Skeletal muscle cell (primary cell): ENCODE measurements around the gene PTPRS.
"Not testable (repeated sequence)": the region's sequence is repeated elsewhere in the genome, so short reads cannot be mapped to it uniquely, and the experiment has no call there.

Experiments
- DNase-seq: peaks from one replicate; pipeline ENCODE4 v3.0.0-alpha.2; 2010; ENCODE audit warnings: low read depth
- H3K4me3 ChIP-seq: 2 replicates; pipeline ENCODE4 v1.5.1; 2011; ENCODE audit warnings: low read depth, mild to moderate bottlenecking, control low read depth, low read length, moderate library complexity

Gene PTPRS

DNA sequence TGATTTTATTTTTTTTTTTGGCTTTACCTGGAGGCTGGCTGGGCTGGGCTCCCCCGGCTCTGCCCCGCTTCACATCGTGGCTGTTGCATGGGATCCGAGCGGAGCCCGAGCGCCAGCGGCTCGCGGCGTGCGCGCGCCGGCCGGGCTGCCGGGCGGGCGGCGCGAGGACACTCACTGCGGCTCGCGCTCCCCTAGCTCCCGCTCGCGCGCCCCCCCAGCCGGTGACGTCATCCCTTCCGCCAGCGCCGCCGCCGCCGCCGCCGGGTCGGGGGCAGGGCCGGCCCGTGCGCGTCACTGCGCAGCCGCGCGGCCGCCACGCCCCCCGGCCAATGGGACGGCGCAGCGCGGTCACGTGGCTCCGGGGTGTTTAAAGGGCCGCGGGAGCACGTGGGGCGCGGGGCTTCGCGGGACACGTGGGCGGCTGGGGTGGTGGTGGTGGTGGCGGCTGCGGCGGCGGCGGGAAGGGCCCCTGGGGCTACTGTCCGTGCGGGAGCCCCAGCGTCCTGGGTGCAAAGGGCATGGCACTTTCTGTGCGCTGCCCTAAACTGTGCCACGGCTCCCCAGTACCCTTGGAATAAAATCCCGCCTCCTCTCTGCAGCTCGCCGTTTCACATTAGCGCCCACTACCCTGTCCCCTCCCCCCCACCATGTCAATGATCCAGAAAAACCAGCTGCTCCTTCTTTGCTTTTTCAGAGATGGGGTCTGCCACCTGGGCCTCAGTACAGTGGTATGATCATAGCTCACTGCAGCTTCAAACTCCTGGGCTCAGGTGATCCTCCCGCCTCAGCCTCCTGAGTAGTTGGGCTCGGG, at the start of gene PTPRS:
Gene PTPRS (minus strand): TSS at position 176 of the 811 bp plus-strand sequence. CDS start 54,672 bp downstream, outside the sequence.
- peak; percentile 32 for DNase-seq
- peak within 1 kb of the TSS; percentile 70 for H3K4me3 ChIP-seq

DNA sequence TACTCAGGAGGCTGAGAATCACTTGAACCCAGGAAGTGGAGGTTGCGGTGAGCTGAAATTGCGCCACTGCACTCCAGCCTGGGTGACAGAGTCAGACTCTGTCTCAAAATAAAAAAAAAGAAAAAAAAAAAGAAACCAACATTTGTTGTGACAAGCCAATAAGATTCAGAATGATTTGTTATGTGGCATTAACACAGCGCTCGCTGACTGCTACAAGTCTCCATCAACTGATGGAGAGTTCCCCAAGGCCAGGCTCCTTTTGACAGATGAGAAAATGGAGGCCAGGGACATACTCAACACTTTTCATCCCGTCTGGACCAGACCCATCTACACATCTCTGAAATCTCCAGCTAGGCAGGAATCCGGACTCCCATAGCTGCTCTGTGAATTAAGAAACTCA, 48.7 kb upstream of the PTPRS start:
- H3K4me3 ChIP-seq: no peak overlapping the region
- DNase-seq: no peak

DNA sequence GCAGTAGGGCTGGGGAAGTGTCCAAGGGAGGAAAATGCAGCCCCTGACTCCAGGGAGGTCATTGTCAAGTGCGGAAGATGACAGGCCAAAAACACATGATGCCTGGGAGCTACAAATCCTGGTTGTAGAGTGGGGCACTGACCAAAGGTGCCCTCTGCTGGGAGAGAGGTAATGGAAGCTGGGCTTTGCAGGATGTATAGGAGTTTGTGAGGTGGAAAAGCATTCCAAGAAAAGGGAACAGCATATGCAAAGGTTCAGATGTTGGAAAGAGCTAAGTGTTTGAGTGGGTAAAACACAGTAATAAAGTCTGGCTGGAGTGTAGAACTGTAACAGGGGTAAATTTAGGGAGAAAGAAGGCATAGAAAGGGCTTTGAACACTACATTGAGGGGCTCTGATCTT, 46.9 kb upstream of the PTPRS start:
- no peak for DNase-seq
- H3K4me3 ChIP-seq: no peak overlapping the region

DNA sequence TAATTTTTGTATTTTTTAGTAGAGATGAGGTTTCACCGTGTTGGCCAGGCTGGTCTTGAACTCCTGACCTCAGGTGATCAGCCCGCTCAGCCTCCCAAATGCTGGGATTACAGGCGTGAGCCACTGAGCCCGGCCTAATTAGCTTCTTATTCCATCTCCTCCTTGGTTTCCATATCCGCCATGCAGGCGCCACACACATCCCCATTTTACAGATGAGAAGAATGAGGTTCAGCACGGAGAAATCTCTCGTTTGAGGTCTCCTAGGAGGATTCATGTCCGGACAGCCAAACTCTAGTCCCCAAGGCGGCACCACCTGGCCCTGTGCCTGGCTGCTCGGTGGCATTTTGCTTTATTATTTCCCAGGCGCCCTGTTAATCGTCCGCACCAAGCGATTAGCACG, 46.2 kb upstream of the PTPRS start:
- no peak for DNase-seq
- no peak overlapping the region for H3K4me3 ChIP-seq

DNA sequence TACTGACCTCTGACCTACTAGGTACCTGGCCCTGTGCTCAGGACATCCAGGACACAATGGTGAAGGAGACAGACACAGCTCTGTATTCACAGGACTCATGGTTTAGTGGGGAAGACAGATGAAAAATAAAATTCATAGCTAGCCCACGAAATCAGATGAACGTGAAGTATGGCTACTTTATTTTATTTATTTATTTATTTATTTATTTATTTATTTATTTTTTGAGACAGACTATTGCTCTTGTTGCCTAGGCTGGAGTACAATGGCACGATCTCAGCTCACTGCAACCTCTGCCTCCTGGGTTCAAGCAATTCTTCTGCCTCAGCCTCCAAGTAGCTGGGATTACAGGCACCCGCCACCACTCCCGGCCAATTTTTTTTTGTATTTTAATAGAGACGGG, 40.6 kb upstream of the PTPRS start:
- DNase-seq, H3K4me3 ChIP-seq: not testable (repeated sequence)

DNA sequence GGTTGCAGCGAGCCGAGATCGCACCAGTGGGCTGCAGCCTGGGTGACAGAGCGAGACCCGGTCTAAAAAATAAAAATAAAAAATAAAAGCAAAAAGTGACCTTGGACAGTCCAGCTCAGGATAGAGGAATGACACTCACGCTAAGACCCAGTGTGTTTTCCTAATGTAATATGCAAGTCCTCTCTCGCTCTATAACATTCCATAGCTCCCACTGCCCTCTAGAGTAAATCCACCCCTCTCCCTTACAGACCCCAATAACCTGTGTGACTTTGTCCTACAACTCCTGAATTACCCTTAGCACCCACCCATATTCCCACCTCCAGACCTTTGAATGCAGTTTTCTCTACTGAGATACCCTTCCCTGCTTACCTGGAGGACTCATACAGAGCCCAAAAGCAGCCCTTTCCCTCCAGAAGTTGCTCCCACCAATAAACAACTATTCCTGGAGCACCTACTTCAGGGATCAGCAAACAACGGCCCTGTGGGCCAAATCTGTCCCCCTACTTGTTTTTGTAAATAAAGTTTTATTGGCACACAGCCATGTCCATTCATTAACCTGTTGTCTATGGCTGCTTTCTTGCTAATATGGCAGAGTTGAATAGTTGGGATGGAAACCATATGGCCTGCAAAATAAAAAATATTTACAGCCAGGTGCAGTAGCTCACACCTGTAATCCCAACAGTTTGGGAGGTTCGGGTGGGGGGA, 39.8 kb upstream of the PTPRS start:
- H3K4me3 ChIP-seq: no peak overlapping the region
- no peak for DNase-seq

DNA sequence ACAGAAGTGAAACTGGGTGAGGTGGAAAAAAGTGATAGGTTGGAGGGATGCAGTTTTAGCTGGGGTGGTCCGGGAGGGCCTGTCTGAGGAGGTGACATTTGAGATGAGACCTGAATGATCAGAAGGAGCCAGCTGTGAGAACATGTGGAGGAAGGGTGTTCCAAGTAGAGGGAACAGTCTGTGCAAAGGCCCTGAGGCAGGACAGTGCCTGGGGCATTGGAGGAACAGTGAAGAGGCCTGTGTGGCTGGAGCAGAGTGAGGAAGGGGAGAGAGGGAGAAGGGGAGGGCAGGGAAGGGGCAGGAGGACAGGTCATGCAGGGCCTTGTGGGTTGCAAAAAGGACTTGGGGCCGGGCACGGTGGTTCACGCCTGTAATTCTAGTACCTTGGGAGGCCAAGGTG, 36.3 kb upstream of the PTPRS start:
- H3K4me3 ChIP-seq: no peak overlapping the region
- DNase-seq: no peak

DNA sequence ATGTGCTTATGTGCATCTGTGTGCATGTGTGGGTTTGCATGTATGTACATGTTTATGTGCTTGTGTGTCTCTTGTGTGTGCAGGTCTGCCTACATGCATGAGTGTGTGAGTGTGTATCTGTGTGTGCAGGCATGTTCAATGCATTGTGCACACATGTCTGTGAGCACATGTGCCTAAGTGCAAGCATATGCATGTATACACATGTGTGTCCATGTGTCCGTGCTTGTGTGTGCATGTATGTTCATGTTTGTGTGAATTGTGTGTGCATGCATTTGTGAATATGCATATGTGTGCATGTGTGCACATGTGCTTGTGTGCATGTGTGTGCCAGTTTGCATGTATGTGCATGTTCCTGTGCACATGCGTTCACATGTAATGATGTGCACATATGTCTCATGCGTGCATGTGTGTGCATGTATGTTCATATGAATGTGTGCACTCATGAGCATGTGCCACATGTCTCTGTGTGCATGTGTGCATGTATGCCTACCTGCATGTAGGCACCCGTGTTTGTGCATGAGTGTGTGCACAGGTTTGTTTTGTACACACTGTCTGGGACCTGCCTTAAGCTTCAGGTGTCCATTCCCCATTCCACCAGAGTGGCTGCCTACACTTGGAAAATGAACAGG, 32.1 kb upstream of the PTPRS start:
- no peak overlapping the region for H3K4me3 ChIP-seq
- DNase-seq: no peak

DNA sequence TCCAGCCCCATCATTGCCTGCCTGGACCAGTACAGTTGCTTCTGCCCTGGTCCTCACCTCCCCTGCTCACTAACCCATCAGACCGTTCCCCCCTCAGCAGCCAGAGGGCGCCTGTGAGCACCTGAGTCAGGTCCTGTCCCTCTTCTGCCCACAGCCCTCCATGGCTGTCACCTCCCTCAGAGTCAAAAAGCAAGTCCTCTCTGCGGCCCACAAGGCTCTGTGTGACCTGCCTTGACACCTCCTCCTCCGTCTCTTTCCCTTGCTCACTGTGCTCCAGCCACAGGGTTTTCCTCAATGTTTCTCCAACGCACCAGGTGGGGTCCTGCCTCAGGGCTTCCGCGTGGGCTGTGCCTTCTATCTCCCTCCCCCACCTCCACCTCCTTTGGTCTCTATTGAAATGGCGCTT, 29.4 kb upstream of the PTPRS start:
- no peak for DNase-seq
- no peak overlapping the region for H3K4me3 ChIP-seq

DNA sequence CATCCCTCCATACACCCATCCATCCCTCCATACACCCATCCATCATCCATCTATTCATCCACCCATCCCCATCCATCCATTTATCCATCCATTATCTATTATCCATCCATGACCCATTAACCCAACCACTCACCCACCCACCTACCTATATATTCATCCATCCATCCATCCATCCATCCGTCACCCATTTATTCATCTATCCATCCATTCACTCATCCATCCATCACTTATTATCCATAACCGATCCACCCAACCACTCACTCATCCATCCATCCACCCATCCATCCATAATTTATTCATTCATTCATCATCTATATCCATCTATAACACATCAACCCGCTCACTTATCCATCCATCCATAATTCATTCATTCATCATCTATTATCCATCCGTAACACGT, 28.7 kb upstream of the PTPRS start:
- DNase-seq: no peak

DNA sequence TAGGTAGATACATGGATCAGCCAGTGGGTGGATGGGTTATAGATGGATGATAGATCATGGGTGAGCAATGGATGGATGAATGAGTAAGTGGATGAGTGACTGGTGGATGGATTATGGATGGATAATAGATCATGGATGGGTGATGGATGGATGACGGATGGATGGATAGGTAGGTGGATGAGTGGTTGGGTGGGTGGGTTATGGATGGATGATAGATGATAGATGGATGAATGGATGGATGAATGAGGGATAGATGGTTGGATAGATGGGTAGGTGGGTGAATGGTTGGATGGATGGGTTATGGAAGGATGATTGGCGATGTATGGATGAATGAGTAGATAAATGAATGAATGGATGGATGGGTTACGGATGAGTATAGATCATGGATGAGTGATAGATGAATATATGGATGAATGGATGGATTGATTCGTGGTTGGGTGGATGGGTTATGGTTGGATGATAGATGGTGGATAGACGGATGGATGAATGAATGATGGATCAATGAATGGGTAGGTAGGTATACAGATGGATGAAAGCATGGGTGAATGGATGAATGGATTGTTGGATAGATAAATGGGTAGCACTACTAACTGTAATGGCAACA, 27.0 kb upstream of the PTPRS start:
- H3K4me3 ChIP-seq: no peak overlapping the region
- no peak for DNase-seq

More for the DNA sequence above, 28.7 kb upstream of the PTPRS start:
- H3K4me3 ChIP-seq: no peak overlapping the region

DNA sequence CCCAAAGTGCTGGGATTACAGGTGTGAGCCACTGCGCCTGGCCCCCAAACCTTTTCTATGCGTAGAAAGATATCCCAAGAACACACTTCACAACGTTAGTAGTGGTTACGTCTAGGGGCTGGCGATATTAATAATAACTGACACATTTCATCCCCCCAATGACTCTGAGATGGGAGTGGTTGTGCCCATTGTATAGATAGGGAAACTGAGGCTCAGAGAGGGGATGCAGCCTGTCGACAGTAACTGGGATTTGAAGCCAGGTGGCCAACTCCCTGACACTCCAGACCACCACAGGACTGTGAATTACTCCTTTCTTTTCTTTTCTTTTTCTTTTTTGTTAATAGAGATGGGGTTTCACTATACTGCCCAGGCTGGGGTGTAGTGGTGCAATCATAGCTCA, 25.3 kb upstream of the PTPRS start:
- DNase-seq: no peak
- no peak overlapping the region for H3K4me3 ChIP-seq

DNA sequence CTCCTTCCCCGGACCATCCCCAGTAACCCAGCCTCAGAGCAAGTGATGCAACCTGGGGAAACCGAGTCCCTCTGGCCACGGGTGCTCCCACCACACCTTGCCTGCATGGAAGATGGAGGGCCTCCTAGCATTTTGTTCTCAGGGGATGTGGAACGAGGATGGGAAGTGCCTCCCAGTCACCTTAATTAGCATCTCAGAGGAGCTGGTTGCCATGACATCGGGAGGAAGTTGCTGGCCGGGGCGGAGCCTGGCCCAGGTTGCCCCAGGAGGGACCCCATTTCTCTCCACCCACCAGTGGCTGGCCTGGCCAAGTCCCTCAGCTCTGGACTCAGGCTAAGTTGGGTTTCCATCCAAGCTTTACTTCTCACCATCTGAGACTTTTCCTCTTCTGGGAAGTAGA, 24.1 kb upstream of the PTPRS start:
- no peak overlapping the region for H3K4me3 ChIP-seq
- no peak for DNase-seq

DNA sequence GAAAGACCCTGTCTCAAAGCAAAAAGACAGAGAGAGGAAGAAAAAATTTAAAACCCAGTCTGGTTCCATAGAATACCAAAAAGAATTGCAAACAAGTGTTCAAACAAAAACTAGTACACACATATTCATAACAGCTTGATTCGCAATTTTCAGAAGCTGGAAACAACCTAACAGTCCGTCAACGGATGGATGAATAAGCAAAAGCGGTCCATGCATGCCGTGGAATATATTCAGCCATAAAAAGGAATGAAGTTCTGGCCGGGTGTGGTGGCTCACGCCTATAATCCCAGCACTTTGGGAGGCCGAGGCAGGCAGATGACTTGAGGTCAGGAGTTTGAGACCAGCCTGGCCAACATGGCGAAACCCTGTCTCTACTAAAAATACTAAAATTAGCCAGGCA, 21.2 kb upstream of the PTPRS start:
- DNase-seq: not testable (repeated sequence)

DNA sequence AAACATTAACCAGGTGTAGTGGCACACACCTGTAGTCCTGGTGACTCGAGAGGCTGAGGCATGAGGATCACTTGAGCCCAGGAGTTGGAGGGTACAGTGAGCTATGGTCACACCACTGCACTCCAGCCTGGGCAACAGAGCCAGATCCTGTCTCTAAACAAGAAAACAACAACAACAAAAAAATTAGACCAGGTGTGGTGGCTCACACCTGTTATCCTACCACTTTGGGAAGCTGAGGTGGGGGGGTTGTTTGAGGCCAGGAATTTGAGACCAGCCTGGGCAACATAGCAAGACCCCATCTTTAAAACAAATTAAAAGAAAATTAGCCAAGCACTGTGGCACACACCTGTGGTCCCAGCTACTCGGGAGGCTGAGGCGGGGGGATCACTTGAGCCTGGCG, 20.8 kb upstream of the PTPRS start:
- DNase-seq: no peak
- H3K4me3 ChIP-seq: no peak overlapping the region

More for the DNA sequence above, 21.2 kb upstream of the PTPRS start:
- H3K4me3 ChIP-seq: not testable (repeated sequence)

DNA sequence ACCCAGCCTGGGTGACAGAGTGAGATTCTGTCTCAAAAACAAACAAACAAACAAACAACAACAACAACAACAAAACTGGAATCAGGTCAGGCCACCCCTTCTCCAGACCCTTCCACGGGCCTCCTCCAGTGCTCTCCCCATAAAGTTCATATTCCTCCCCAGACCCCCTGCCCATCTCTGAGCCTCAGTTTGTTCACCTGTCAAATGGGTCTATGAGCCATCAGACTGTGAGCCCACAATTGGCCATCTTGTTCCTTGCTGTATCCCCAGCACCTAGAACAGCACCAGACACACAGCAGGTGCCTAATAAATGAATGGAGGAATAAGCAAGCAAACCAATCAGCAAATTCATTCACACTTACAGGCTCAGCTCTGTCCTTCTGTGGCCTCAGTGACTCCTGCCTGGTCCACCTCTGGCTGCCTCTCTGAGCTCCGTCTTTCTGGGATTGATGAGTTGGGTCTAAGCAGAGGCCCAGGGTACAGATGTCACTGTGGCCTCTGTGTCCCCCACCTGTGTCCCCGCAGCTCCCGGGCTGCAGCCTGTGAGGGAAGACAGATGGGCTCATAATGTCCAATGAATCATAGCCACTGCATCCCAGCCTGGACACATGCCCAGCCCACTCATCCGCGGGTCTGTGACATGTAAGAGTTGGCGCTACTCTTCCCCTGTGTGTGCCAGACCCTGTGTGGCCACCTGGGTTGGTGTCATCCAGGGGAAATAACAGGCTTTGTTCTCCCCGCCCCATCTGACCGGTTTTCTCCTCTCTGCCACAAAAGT, 19.6 kb upstream of the PTPRS start:
- no peak for DNase-seq
- no peak overlapping the region for H3K4me3 ChIP-seq

DNA sequence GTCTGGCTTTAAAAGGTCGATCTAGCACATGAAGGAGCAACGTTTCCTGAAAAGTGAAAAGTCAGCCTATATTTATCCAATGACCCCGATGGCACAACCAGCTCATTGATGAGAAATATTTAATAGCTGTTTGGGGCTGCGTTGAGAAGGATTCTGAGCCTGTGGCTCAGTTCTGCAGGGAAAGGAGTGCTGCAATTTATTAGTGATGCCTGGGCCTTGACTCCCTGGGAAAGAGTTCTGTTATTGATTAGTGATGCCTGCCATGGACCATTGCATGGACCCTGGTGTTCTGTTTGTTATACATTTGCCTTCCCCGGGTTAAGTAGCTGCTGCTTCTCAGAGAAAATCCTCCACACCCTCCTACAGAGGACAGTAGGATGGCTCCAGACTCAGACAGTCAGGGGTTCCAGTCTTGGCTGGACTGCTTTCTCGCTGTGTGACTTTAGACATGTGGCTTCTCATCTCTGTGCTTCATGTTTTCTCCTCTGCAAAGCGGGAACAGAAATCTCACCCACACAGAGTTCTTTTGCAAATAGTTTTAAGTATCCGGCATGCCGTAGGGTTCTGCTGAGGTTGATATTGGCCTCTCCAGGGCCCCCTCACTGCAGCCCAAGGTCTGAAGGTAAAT, 17.7 kb upstream of the PTPRS start:
- no peak for DNase-seq
- H3K4me3 ChIP-seq: no peak overlapping the region

DNA sequence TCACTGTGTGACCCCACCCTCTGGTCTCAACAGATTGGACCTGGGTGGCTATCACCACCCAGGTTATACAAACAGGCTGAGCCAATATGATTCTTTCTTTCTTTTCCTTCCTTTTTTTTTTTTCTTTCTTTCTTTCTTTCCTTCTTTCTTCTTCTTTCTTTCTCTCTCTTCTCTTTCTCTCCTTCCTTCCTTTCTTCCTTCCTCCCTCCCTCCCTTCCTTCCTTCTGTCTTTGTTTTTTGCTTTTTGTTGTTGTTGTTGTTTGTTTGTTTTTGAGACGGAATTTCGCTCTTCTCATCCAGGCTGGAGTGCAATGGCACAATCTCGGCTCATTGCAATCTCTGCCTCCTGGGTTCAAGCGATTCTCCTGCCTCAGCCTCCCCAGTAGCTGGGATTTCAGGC, 17.0 kb upstream of the PTPRS start:
- no peak for DNase-seq
- no peak overlapping the region for H3K4me3 ChIP-seq

DNA sequence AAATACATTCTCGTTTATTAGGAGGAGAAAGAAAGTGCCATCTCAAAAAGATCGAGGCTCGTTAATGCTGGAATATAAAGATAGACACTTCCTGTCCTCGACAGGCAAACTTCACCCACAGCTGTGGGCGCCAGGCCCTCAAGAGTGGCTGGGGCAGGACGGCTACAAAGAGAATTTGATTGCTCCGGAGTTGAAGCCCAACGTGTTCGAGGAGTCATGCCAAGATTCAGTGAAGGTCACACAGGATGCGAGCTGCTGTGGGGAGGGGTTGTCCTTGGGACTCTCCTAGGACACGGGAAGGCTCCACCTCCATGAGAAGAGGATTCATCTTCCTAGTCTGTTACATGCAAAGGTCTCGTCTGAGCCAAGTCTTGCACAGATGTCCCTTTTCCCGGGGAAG, 16.3 kb upstream of the PTPRS start:
- DNase-seq: no peak
- no peak overlapping the region for H3K4me3 ChIP-seq
